ENCODE results near the gene PRTG.
"Not testable (repeated sequence)": the region's sequence is repeated elsewhere in the genome, so short reads cannot be mapped to it uniquely, and the experiment has no call there.

Gene PRTG

GRCh38 chr15:55694652-55695150 lies 48.3 kb downstream of the PRTG start:
- DNase-seq = no peak

- not testable (repeated sequence) for DNase-seq
Measured at GRCh38 chr15:55693116-55693515, 49.8 kb downstream of the PRTG start.

GRCh38 chr15:55687792-55688191 lies 55.2 kb downstream of the PRTG start:
- no peak for DNase-seq

GRCh38 chr15:55685286-55685685 lies 57.7 kb downstream of the PRTG start:
- no peak for DNase-seq

- no peak for DNase-seq
Measured at GRCh38 chr15:55683376-55683775, 59.6 kb downstream of the PRTG start.

- DNase-seq = no peak
Measured at GRCh38 chr15:55681631-55682030, 61.3 kb downstream of the PRTG start.

GRCh38 chr15:55676507-55676906 lies 66.4 kb downstream of the PRTG start:
- no peak for DNase-seq

GRCh38 chr15:55673287-55673686 lies 69.7 kb downstream of the PRTG start:
- no peak for DNase-seq

GRCh38 chr15:55669270-55669669 lies 73.7 kb downstream of the PRTG start:
- DNase-seq = no peak

- no peak for DNase-seq
Measured at GRCh38 chr15:55665605-55666227, 77.2 kb downstream of the PRTG start.

GRCh38 chr15:55661428-55661827 lies 81.5 kb downstream of the PRTG start:
- DNase-seq = no peak

GRCh38 chr15:55660153-55660552 lies 82.8 kb downstream of the PRTG start:
- no peak for DNase-seq

- DNase-seq = no peak
Measured at GRCh38 chr15:55659481-55659880, 83.5 kb downstream of the PRTG start.

- no peak for DNase-seq
Measured at GRCh38 chr15:55658886-55659285, 84.1 kb downstream of the PRTG start.

GRCh38 chr15:55654561-55655031 lies 88.4 kb downstream of the PRTG start:
- DNase-seq = no peak

- DNase-seq = no peak
Measured at GRCh38 chr15:55652909-55653495, 90.0 kb downstream of the PRTG start.

GRCh38 chr15:55652359-55652758 lies 90.6 kb downstream of the PRTG start:
- DNase-seq = no peak

GRCh38 chr15:55649058-55649423 lies 93.9 kb downstream of the PRTG start:
- DNase-seq = no peak

GRCh38 chr15:55638764-55639163 lies 104.2 kb downstream of the PRTG start:
- no peak for DNase-seq

GRCh38 chr15:55637086-55637485 lies 105.9 kb downstream of the PRTG start:
- no peak for DNase-seq

GRCh38 chr15:55633731-55634130 lies 109.2 kb downstream of the PRTG start:
- no peak for DNase-seq

GRCh38 chr15:55632434-55632833 lies 110.5 kb downstream of the PRTG start:
- no peak for DNase-seq

- DNase-seq = no peak
Measured at GRCh38 chr15:55630858-55631257, 112.1 kb downstream of the PRTG start.

- DNase-seq = no peak
Measured at GRCh38 chr15:55628369-55628730, 114.6 kb downstream of the PRTG start.
